ENCODE results near the gene DTX1.

DTX1 gene

GRCh38 chr12:113095405-113095804 is 38.9 kb downstream of the DTX1 start:
- no peak for DNase-seq

- no peak for DNase-seq
These were observed 40.3 kb downstream of the DTX1 start for GRCh38 chr12:113096675-113097461.

GRCh38 chr12:113097716-113098440 is 41.3 kb downstream of the DTX1 start:
- peak; percentile 67 for DNase-seq

GRCh38 chr12:113098441-113099028 is 42.0 kb downstream of the DTX1 start:
- peak; percentile 78 for DNase-seq

- no peak for DNase-seq
These were observed 42.8 kb downstream of the DTX1 start for GRCh38 chr12:113099364-113099763.

- DNase-seq = no peak
These were observed 43.2 kb downstream of the DTX1 start for GRCh38 chr12:113099764-113100163.

- no peak for DNase-seq
These were observed 45.2 kb downstream of the DTX1 start for GRCh38 chr12:113101751-113102150.

- DNase-seq = no peak
These were observed 46.3 kb downstream of the DTX1 start for GRCh38 chr12:113102811-113103210.

- no peak for DNase-seq
These were observed 47.4 kb downstream of the DTX1 start for GRCh38 chr12:113103756-113104450.

- DNase-seq = no peak
These were observed 48.5 kb downstream of the DTX1 start for GRCh38 chr12:113104953-113105510.

GRCh38 chr12:113105606-113106271 is 49.2 kb downstream of the DTX1 start:
- no peak for DNase-seq

- DNase-seq = no peak
These were observed 49.8 kb downstream of the DTX1 start for GRCh38 chr12:113106361-113106760.

GRCh38 chr12:113108308-113108707 is 51.8 kb downstream of the DTX1 start:
- no peak for DNase-seq

GRCh38 chr12:113109360-113109759 is 52.8 kb downstream of the DTX1 start:
- DNase-seq = no peak

GRCh38 chr12:113109872-113110599 is 53.5 kb downstream of the DTX1 start:
- no peak for DNase-seq

- DNase-seq = no peak
These were observed 54.7 kb downstream of the DTX1 start for GRCh38 chr12:113111247-113111646.

- no peak for DNase-seq
These were observed 55.7 kb downstream of the DTX1 start for GRCh38 chr12:113112043-113112899.

- no peak for DNase-seq
These were observed 56.9 kb downstream of the DTX1 start for GRCh38 chr12:113113397-113113796.

GRCh38 chr12:113114447-113115178 is 58.1 kb downstream of the DTX1 start:
- no peak for DNase-seq
